Mesenchymal stem cell (in vitro differentiated cells and primary cell): ENCODE data around the gene IFIT2.

ENCODE experiments used
- DNase-seq: peaks from one replicate; pipeline ENCODE4 v3.0.0-alpha.2; 2013
- H2AFZ ChIP-seq: one replicate; pipeline ENCODE4 v1.6.1; 2013; ENCODE audit warnings: low read depth, mild to moderate bottlenecking, control low read depth, inconsistent platforms, low read length, moderate library complexity
- H2AK5ac ChIP-seq: 2 replicates; pipeline ENCODE4 v1.6.1; 2013; ENCODE audit warnings: low read length, moderate library complexity, mild to moderate bottlenecking, inconsistent platforms; ENCODE audit not compliant: severe bottlenecking
- H2BK120ac ChIP-seq: one replicate; pipeline ENCODE4 v1.6.1; 2013; ENCODE audit warnings: low read depth, mild to moderate bottlenecking, inconsistent platforms, low read length, moderate library complexity
- H2BK12ac ChIP-seq, 2 experiments: one replicate each; pipeline ENCODE4 v1.6.1; 2013; ENCODE audit warnings: inconsistent platforms in 2 of 2, low read length in 2 of 2, mild to moderate bottlenecking in 2 of 2, moderate library complexity in 2 of 2, control low read depth in 1 of 2
- H2BK15ac ChIP-seq: one replicate; pipeline ENCODE4 v1.6.1; 2013; ENCODE audit warnings: mild to moderate bottlenecking, low read depth, inconsistent platforms; ENCODE audit not compliant: poor library complexity, severe bottlenecking
- H2BK5ac ChIP-seq: 2 replicates; pipeline ENCODE4 v1.6.1; 2013; ENCODE audit warnings: low read depth, mild to moderate bottlenecking, low read length, control low read depth, inconsistent platforms; ENCODE audit not compliant: poor library complexity, severe bottlenecking
- H3K14ac ChIP-seq, 2 experiments: one replicate each; pipeline ENCODE4 v1.6.1; 2013; ENCODE audit warnings: inconsistent platforms in 2 of 2, low read length in 2 of 2, control low read depth in 1 of 2, mild to moderate bottlenecking in 1 of 2, moderate library complexity in 1 of 2
- H3K18ac ChIP-seq, 2 experiments: one replicate each; pipeline ENCODE4 v1.6.1; 2013; ENCODE audit warnings: inconsistent platforms in 2 of 2, low read length in 2 of 2, control low read depth in 1 of 2, low read depth in 1 of 2, mild to moderate bottlenecking in 1 of 2
- H3K23ac ChIP-seq, 2 experiments: one replicate each; pipeline ENCODE4 v1.6.1; 2013; ENCODE audit warnings: inconsistent platforms in 2 of 2, low read length in 2 of 2, mild to moderate bottlenecking in 2 of 2, moderate library complexity in 2 of 2, control low read depth in 1 of 2
- H3K27ac ChIP-seq: 2 replicates; pipeline ENCODE4 v1.5.1; 2013; ENCODE audit warnings: mild to moderate bottlenecking, moderate library complexity, low read length, control low read depth, inconsistent platforms; ENCODE audit not compliant: poor library complexity, severe bottlenecking
- H3K27me3 ChIP-seq, 2 experiments: 2 replicates each; pipeline versions ENCODE4 v1.6.1 to v1.7.0; 2013; ENCODE audit warnings: low read length in 2 of 2, mild to moderate bottlenecking in 2 of 2, moderate library complexity in 2 of 2, control low read depth in 1 of 2, inconsistent platforms in 1 of 2; ENCODE audit not compliant: control insufficient read depth in 1 of 2, insufficient read depth in 1 of 2
- H3K36me3 ChIP-seq, 2 experiments: 2 replicates each; pipeline versions ENCODE4 v1.6.1 to v1.7.0; 2013; ENCODE audit warnings: low read length in 2 of 2, control low read depth in 1 of 2, inconsistent platforms in 1 of 2, low read depth in 1 of 2, mild to moderate bottlenecking in 1 of 2; ENCODE audit not compliant: insufficient read depth in 2 of 2, control insufficient read depth in 1 of 2
- H3K4ac ChIP-seq, 2 experiments: one replicate each; pipeline ENCODE4 v1.6.1; 2013; ENCODE audit warnings: inconsistent platforms in 2 of 2, low read length in 2 of 2, mild to moderate bottlenecking in 2 of 2, moderate library complexity in 2 of 2, control low read depth in 1 of 2, low read depth in 1 of 2
- H3K4me1 ChIP-seq: 2 replicates; pipeline ENCODE4 v1.6.1; 2013; ENCODE audit warnings: low read depth, low read length, control low read depth; ENCODE audit not compliant: control insufficient read depth, insufficient read depth
- H3K4me2 ChIP-seq: 2 replicates; pipeline ENCODE4 v1.6.1; 2013; ENCODE audit warnings: low read length, mild to moderate bottlenecking, inconsistent platforms; ENCODE audit not compliant: poor library complexity, severe bottlenecking
- H3K4me3 ChIP-seq, 2 experiments: 2 replicates each; pipeline versions ENCODE4 v1.5.1 to v1.7.0; 2013; ENCODE audit warnings: low read length in 2 of 2, mild to moderate bottlenecking in 2 of 2, control low read depth in 1 of 2, low read depth in 1 of 2; ENCODE audit not compliant: insufficient read depth in 1 of 2
- H3K79me1 ChIP-seq: replicated peaks from 2 replicates; pipeline ENCODE4 v1.6.1; 2013; ENCODE audit warnings: mild to moderate bottlenecking, control low read depth, low read length, inconsistent platforms; ENCODE audit not compliant: poor library complexity, severe bottlenecking
- H3K9ac ChIP-seq: 2 replicates; pipeline ENCODE4 v1.7.0; 2013; ENCODE audit warnings: mild to moderate bottlenecking, low read length, moderate library complexity
- H3K9me3 ChIP-seq: 2 replicates; pipeline ENCODE4 v1.7.0; 2013; ENCODE audit warnings: mild to moderate bottlenecking, low read length; ENCODE audit not compliant: control insufficient read depth
- H4K8ac ChIP-seq: one replicate; pipeline ENCODE4 v1.6.1; 2013; ENCODE audit warnings: inconsistent platforms, mild to moderate bottlenecking, low read length, moderate library complexity
- H4K91ac ChIP-seq: one replicate; pipeline ENCODE4 v1.6.1; 2013; ENCODE audit warnings: mild to moderate bottlenecking, low read length, inconsistent platforms
- WGBS: methylation state at CpG from one replicate; pipeline ENCODE4 v1.1.7; 2013; ENCODE audit warnings: mixed read lengths; 5-methylcytosine and 5-hydroxymethylcytosine counted together

The IFIT2 gene

GRCh38 chr10:89338713-89339112 lies 36.9 kb downstream of the IFIT2 start:
- H3K79me1 ChIP-seq, result peaks cover 16% of the 10 kb centered on the region
- WGBS, result 98% methylated on average over 3 of the region's 3 CpGs
- no peaks in the 10 kb centered on the region for H3K9me3 ChIP-seq
- no peak overlapping the region for H3K14ac ChIP-seq
- no peaks in the 10 kb centered on the region for H3K27me3 ChIP-seq
- H2AK5ac ChIP-seq, result peak overlapping the region; percentile 81
- no peak overlapping the region for H3K18ac ChIP-seq
- H2BK15ac ChIP-seq, result no peak overlapping the region
- H2BK5ac ChIP-seq, result no peak overlapping the region
- peaks cover 2 to 67% of the 10 kb centered on the region in 2 experiments for H3K36me3 ChIP-seq
- no peak for DNase-seq
- no peak overlapping the region for H4K91ac ChIP-seq
- no peak overlapping the region for H3K23ac ChIP-seq
- H3K4me2 ChIP-seq, result no peak overlapping the region
- H3K4me1 ChIP-seq, result peaks cover 8% of the 10 kb centered on the region
- H3K4ac ChIP-seq, result no peak overlapping the region
- H2AFZ ChIP-seq, result no peak overlapping the region
- no peak overlapping the region for H3K4me3 ChIP-seq
- H3K9ac ChIP-seq, result no peak overlapping the region
- H3K27ac ChIP-seq, result no peak overlapping the region
- H2BK120ac ChIP-seq, result no peak overlapping the region
- no peak overlapping the region for H2BK12ac ChIP-seq
- H4K8ac ChIP-seq, result no peak overlapping the region

GRCh38 chr10:89339875-89340274 lies 38.0 kb downstream of the IFIT2 start:
- Histone ChIP-seq H3K23ac (no peak overlapping the region), H3K14ac (no peak overlapping the region), H2BK15ac (no peak overlapping the region), H3K36me3 (peaks cover 2 to 67% of the 10 kb centered on the region in 2 experiments), H3K4ac (no peak overlapping the region), H2BK12ac (no peak overlapping the region), H3K4me1 (peaks cover 6% of the 10 kb centered on the region), H3K4me3 (no peak overlapping the region), H3K18ac (no peak overlapping the region), H3K79me1 (peaks cover 16% of the 10 kb centered on the region), H3K27me3 (no peaks in the 10 kb centered on the region), H3K9me3 (no peaks in the 10 kb centered on the region), H2AK5ac (no peak overlapping the region), H3K4me2 (no peak overlapping the region), H2BK5ac (no peak overlapping the region), H4K8ac (no peak overlapping the region), H3K27ac (no peak overlapping the region), H4K91ac (no peak overlapping the region), H2BK120ac (no peak overlapping the region), H2AFZ (no peak overlapping the region), H3K9ac (no peak overlapping the region)
- DNase-seq, result no peak
- WGBS, result 99% methylated on average over 4 of the region's 4 CpGs

- Histone ChIP-seq H3K27ac (no peak overlapping the region), H3K4me1 (peaks cover 6% of the 10 kb centered on the region), H2BK12ac (no peak overlapping the region), H2BK15ac (no peak overlapping the region), H2AK5ac (no peak overlapping the region), H3K4me2 (no peak overlapping the region), H4K91ac (no peak overlapping the region), H3K4ac (no peak overlapping the region), H3K79me1 (peaks cover 12% of the 10 kb centered on the region), H3K36me3 (peaks cover 2 to 54% of the 10 kb centered on the region in 2 experiments), H2AFZ (no peak overlapping the region), H4K8ac (no peak overlapping the region), H3K18ac (no peak overlapping the region), H2BK5ac (no peak overlapping the region), H3K9ac (no peak overlapping the region), H3K14ac (no peak overlapping the region), H3K23ac (no peak overlapping the region), H3K27me3 (no peaks in the 10 kb centered on the region), H3K4me3 (no peak overlapping the region), H3K9me3 (no peaks in the 10 kb centered on the region), H2BK120ac (no peak overlapping the region)
- WGBS, result 100% methylated on average over 1 of the region's 3 CpGs
- DNase-seq, result no peak
These were observed 39.8 kb downstream of the IFIT2 start for GRCh38 chr10:89341649-89342048.

GRCh38 chr10:89342206-89342958 lies 40.5 kb downstream of the IFIT2 start:
- H3K4me1 ChIP-seq, result peaks cover 5% of the 10 kb centered on the region
- peaks cover 11% of the 10 kb centered on the region for H3K79me1 ChIP-seq
- H2BK12ac ChIP-seq, result no peak overlapping the region
- H4K8ac ChIP-seq, result no peak overlapping the region
- H2AFZ ChIP-seq, result no peak overlapping the region
- H3K4me3 ChIP-seq, result peak overlapping the region in 1 of 2 experiments; percentile 30
- no peak overlapping the region for H3K4ac ChIP-seq
- peaks cover 2 to 47% of the 10 kb centered on the region in 2 experiments for H3K36me3 ChIP-seq
- H3K14ac ChIP-seq, result no peak overlapping the region
- H3K27me3 ChIP-seq, result no peaks in the 10 kb centered on the region
- WGBS, result 87% methylated on average over 3 of the region's 3 CpGs
- no peak overlapping the region for H2BK120ac ChIP-seq
- H3K9me3 ChIP-seq, result no peaks in the 10 kb centered on the region
- DNase-seq, result no peak
- no peak overlapping the region for H2BK5ac ChIP-seq
- no peak overlapping the region for H4K91ac ChIP-seq
- peak overlapping the region; percentile 38 for H2AK5ac ChIP-seq
- no peak overlapping the region for H3K4me2 ChIP-seq
- no peak overlapping the region for H3K27ac ChIP-seq
- peak overlapping the region in 1 of 2 experiments; percentile 2 for H3K18ac ChIP-seq
- H3K23ac ChIP-seq, result no peak overlapping the region
- peak overlapping the region; percentile 31 for H3K9ac ChIP-seq
- H2BK15ac ChIP-seq, result no peak overlapping the region
